ENCODE measurements around the gene TBC1D30. TPM values are rescaled to one million over a fixed set of nuclear protein-coding genes. Genes with fewer than 3 reads are reported as not detected.
"Not testable (repeated sequence)": the region's sequence is repeated elsewhere in the genome, so short reads cannot be mapped to it uniquely, and the experiment has no call there.

Gene TBC1D30
- total RNA-seq, 1 experiment from 2014 or later, result not detected

- no peaks in the 10 kb centered on the region for H3K36me3 ChIP-seq
- no peak overlapping the region for H3K27ac ChIP-seq
- no peaks in the 10 kb centered on the region for H3K9me3 ChIP-seq (replicated peaks)
- H3K27me3 ChIP-seq (replicated peaks), result peaks cover 18% of the 10 kb centered on the region
- H3K4me3 ChIP-seq, result no peak overlapping the region
- no peak for DNase-seq (ENCODE audit: low read depth in 1 of 2, low spot score in 2 of 2)
- H3K4me1 ChIP-seq (replicated peaks), result no peaks in the 10 kb centered on the region
Measured at GRCh38 chr12:64794305-64794704, 30.1 kb upstream of the TBC1D30 start.

DNA sequence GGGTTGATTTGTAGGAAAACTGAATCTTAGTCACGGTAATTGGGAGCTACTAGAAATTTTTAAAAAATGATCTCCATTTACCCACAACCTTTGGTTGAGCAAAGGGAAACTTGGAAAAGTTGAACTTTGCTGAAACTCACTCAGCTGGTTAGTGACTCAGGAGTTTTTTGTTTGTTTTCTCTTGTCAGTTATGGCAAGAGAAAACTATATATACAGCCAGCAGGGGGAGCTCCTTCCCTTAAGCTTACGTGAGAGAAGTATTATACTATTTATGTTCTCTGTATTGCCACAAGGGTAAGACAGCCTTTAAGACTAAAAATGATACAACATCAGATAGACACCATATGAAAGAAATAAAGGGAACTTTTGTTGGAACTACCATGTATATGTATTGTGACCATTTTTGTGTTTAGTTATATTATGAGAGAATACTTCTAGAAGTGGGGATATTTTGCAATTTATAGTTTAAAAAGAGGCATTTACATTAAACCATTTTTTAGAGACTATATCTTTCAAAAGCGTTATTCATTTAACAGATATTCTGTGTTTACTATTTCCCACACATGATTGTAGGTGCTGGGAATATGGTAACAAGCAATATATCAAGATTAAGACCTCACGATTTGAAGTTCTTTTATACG, 28.1 kb upstream of the TBC1D30 start:
- 0 out of 2 replicates have a peak, but pooled peaks cover 3% of the 10 kb centered on the region for H3K27me3 ChIP-seq (replicated peaks)
- H3K4me3 ChIP-seq, result no peak overlapping the region
- no peaks in the 10 kb centered on the region for H3K36me3 ChIP-seq
- peak; percentile 73 for DNase-seq (ENCODE audit: low read depth in 1 of 2, low spot score in 2 of 2)
- H3K27ac ChIP-seq, result no peak overlapping the region
- H3K9me3 ChIP-seq (replicated peaks), result no peaks in the 10 kb centered on the region
- no peaks in the 10 kb centered on the region for H3K4me1 ChIP-seq (replicated peaks)

- Histone ChIP-seq H3K36me3 (no peaks in the 10 kb centered on the region), H3K4me1 (replicated peaks) (no peaks in the 10 kb centered on the region), H3K9me3 (replicated peaks) (no peaks in the 10 kb centered on the region), H3K4me3 (no peak overlapping the region), H3K27ac (no peak overlapping the region), H3K27me3 (replicated peaks) (0 out of 2 replicates have a peak, but pooled peaks cover 5% of the 10 kb centered on the region)
- no peak for DNase-seq (ENCODE audit: low read depth in 1 of 2, low spot score in 2 of 2)
Measured at GRCh38 chr12:64797156-64797555, 27.3 kb upstream of the TBC1D30 start.

DNA sequence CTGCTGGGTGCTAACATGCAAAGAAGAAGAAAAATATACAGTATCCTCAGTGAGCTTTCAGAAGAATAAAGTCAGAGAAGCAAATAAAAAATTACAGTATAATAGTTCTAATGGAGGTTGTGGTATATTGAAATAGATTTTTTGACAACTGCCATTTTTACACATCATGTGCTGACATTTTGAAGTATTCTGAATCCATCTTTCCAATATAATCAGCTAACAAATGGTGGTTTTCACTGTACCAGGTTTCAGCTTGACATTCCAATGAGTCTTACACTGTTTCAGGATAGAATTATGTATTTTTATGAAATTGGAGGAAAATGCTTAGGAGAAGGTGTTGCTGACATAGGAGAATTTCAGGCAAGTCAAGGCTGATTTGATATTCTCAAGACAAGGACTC, 26.3 kb upstream of the TBC1D30 start:
- no peak overlapping the region for H3K4me3 ChIP-seq
- no peak for DNase-seq (ENCODE audit: low read depth in 1 of 2, low spot score in 2 of 2)
- H3K9me3 ChIP-seq (replicated peaks), result no peaks in the 10 kb centered on the region
- H3K27ac ChIP-seq, result no peak overlapping the region
- 0 out of 2 replicates have a peak, but pooled peaks cover 5% of the 10 kb centered on the region for H3K27me3 ChIP-seq (replicated peaks)
- no peaks in the 10 kb centered on the region for H3K36me3 ChIP-seq
- H3K4me1 ChIP-seq (replicated peaks), result no peaks in the 10 kb centered on the region

GRCh38 chr12:64800640-64801039, 23.8 kb upstream of the TBC1D30 start:
- H3K4me3 ChIP-seq, result no peak overlapping the region
- H3K4me1 ChIP-seq (replicated peaks), result no peaks in the 10 kb centered on the region
- H3K27ac ChIP-seq, result no peak overlapping the region
- no peaks in the 10 kb centered on the region for H3K9me3 ChIP-seq (replicated peaks)
- H3K36me3 ChIP-seq, result no peaks in the 10 kb centered on the region
- H3K27me3 ChIP-seq (replicated peaks), result 0 out of 2 replicates have a peak, but pooled peaks cover 5% of the 10 kb centered on the region
- no peak for DNase-seq (ENCODE audit: low read depth in 1 of 2, low spot score in 2 of 2)

DNA sequence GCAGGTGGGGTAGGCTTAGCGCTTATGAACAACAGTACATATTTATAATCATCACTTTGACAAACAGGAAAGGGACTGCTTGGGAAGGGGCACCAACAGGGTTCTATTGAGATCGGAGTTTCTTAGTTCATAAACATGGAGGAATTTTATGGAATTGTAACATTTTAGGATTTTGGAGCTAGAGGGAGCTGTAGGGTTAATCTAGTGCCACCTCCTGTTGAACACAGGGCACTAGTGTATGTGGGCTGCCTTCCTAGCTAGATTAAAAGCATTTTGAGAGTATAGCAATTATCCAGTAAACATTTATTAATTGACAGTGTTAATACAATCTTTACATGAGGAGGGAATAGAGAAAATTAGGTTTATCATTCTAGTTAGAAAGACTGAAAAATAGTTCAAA, 23.1 kb upstream of the TBC1D30 start:
- no peaks in the 10 kb centered on the region for H3K36me3 ChIP-seq
- no peaks in the 10 kb centered on the region for H3K9me3 ChIP-seq (replicated peaks)
- H3K27me3 ChIP-seq (replicated peaks), result 0 out of 2 replicates have a peak, but pooled peaks cover 5% of the 10 kb centered on the region
- H3K4me3 ChIP-seq, result no peak overlapping the region
- DNase-seq (ENCODE audit: low read depth in 1 of 2, low spot score in 2 of 2), result no peak
- H3K27ac ChIP-seq, result no peak overlapping the region
- H3K4me1 ChIP-seq (replicated peaks), result 0 out of 2 replicates have a peak, but pooled peaks cover under 1% of the 10 kb centered on the region

GRCh38 chr12:64802180-64802775, 22.2 kb upstream of the TBC1D30 start:
- H3K27me3 ChIP-seq (replicated peaks); H3K4me3 ChIP-seq; H3K4me1 ChIP-seq (replicated peaks); H3K27ac ChIP-seq; DNase-seq (ENCODE audit: low read depth in 1 of 2, low spot score in 2 of 2); H3K9me3 ChIP-seq (replicated peaks); H3K36me3 ChIP-seq: not testable (repeated sequence)

DNA sequence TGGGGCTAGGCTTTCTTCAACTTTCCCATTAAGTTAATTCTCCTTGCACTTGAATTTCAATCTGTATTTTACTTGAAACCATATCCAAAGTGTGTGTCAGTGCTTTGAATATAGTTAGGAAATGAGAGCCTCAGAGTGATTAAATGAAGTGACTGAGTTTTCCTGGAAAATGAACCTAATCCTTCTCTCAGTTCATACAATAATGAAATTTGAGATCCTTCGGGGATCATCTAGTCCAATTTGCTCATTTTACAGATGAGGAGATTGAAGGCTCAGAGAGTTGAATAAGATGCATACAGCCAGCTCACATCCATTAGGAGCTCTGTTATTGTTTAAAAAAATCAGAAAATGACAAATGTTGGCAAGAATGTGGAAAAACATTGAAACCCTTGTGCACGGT, 18.3 kb upstream of the TBC1D30 start:
- Histone ChIP-seq H3K4me1 (replicated peaks) (0 out of 2 replicates have a peak, but pooled peaks cover 5% of the 10 kb centered on the region), H3K36me3 (no peaks in the 10 kb centered on the region), H3K27ac (no peak overlapping the region), H3K27me3 (replicated peaks) (0 out of 2 replicates have a peak, but pooled peaks cover 4% of the 10 kb centered on the region), H3K4me3 (no peak overlapping the region), H3K9me3 (replicated peaks) (no peaks in the 10 kb centered on the region)
- no peak for DNase-seq (ENCODE audit: low read depth in 1 of 2, low spot score in 2 of 2)

DNA sequence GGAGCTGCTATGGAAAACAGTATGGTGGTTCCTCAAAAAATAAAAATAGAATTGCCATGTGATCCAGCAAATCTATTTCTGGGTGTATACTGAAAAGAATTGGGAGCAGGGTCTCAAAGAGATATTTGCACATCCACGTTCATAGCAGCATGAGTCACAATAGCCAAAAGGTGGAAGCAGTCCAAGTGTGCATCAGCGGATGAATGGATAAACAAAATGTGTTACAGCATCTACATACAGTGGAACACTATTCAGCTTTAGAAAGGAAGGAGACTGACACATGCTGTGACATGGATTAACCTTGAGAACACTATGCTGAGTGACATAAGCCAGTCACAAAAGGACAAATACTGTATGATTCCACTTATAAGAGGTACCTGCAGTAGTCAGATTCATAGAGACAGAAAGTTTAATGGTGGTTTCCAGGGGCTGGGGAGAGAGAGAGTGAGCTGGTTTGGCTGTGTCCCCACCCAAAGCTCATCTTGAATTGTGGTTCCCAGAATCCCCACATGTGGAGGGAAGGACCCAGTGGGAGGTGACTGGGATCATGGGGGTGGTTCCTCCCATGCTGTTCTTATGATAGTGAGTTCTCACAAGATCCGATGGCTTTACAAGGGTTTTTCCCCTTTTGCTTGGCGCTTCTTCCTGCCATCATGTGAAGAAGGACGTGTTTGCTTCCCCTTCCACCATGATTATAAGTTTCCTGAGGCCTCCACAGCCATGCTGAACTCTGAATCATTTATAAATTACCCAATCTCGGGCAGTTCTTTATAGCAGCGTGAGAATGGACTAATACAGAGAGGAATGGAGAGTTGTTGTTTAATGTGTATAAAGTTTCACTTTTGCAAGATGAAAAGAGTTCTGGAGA, 17.6 kb upstream of the TBC1D30 start:
- H3K27ac ChIP-seq, result no peak overlapping the region
- no peaks in the 10 kb centered on the region for H3K9me3 ChIP-seq (replicated peaks)
- no peaks in the 10 kb centered on the region for H3K36me3 ChIP-seq
- no peak overlapping the region for H3K4me3 ChIP-seq
- 0 out of 2 replicates have a peak, but pooled peaks cover 5% of the 10 kb centered on the region for H3K4me1 ChIP-seq (replicated peaks)
- H3K27me3 ChIP-seq (replicated peaks), result peaks cover 3% of the 10 kb centered on the region; the same call in 1 of the 2 replicates
- no peak for DNase-seq (ENCODE audit: low read depth in 1 of 2, low spot score in 2 of 2)

DNA sequence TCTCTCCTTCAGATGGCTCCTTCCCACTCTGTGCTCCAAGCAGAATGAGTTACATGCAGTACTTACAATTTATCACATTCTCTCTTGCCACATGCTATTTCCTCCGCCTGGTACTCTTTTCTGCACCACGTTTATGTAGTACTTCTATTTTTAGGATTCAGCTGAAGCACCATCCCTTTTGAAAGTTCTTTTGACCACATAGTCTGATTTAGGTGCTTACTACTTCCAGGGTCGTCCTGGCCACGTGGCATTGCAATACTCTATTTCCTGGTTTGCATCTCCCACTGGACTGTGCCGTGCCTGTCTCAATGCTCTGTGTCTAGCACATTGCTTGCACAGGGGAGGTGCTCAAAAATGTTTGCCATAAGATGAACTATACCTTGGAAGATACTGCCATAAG, 16.3 kb upstream of the TBC1D30 start:
- Histone ChIP-seq H3K27me3 (replicated peaks) (peaks cover 11% of the 10 kb centered on the region), H3K9me3 (replicated peaks) (no peaks in the 10 kb centered on the region), H3K4me3 (no peak overlapping the region), H3K27ac (no peak overlapping the region), H3K4me1 (replicated peaks) (0 out of 2 replicates have a peak, but pooled peaks cover 5% of the 10 kb centered on the region), H3K36me3 (no peaks in the 10 kb centered on the region)
- DNase-seq (ENCODE audit: low read depth in 1 of 2, low spot score in 2 of 2), result no peak

DNA sequence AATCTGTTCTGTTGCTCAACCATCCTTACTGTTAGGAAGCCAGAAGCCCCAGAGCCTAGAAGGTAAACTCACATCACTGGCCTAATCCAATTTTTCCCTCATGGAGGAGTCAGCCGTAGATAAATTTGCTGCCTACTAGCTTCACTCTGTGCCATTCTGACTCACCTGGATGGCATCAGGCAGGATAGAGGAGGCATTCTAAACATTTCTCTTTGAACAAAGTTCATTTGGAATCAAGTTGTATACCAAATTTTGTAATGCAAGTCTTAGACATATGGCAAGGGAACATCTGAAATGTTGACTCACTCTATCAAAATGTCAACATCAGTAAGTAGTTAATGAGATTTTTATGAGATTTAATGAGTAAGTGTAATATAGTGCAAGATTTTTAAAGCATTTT, 13.6 kb upstream of the TBC1D30 start:
- Histone ChIP-seq H3K27ac (no peak overlapping the region), H3K36me3 (no peaks in the 10 kb centered on the region), H3K27me3 (replicated peaks) (peaks cover 11% of the 10 kb centered on the region), H3K9me3 (replicated peaks) (no peaks in the 10 kb centered on the region), H3K4me3 (no peak overlapping the region), H3K4me1 (replicated peaks) (0 out of 2 replicates have a peak, but pooled peaks cover 5% of the 10 kb centered on the region)
- DNase-seq (ENCODE audit: low read depth in 1 of 2, low spot score in 2 of 2), result no peak

- no peak for DNase-seq (ENCODE audit: low read depth in 1 of 2, low spot score in 2 of 2)
- H3K4me1 ChIP-seq (replicated peaks), result no peaks in the 10 kb centered on the region
- H3K4me3 ChIP-seq, result no peak overlapping the region
- no peak overlapping the region for H3K27ac ChIP-seq
- H3K36me3 ChIP-seq, result no peaks in the 10 kb centered on the region
- H3K9me3 ChIP-seq (replicated peaks), result no peaks in the 10 kb centered on the region
- H3K27me3 ChIP-seq (replicated peaks), result peaks cover 11% of the 10 kb centered on the region
Measured at GRCh38 chr12:64813723-64814122, 10.7 kb upstream of the TBC1D30 start.

GRCh38 chr12:64814432-64814831, 10.0 kb upstream of the TBC1D30 start:
- Histone ChIP-seq H3K4me1 (replicated peaks) (no peaks in the 10 kb centered on the region), H3K36me3 (no peaks in the 10 kb centered on the region), H3K4me3 (no peak overlapping the region), H3K27ac (no peak overlapping the region), H3K9me3 (replicated peaks) (no peaks in the 10 kb centered on the region), H3K27me3 (replicated peaks) (peaks cover 11% of the 10 kb centered on the region)
- no peak for DNase-seq (ENCODE audit: low read depth in 1 of 2, low spot score in 2 of 2)
